H1 (cell line): ENCODE results near the gene BRMS1. TPM values are rescaled to one million over a fixed set of nuclear protein-coding genes. Genes with fewer than 3 reads are reported as not detected.

Source experiments
- CTCF ChIA-PET: fragments of 300-600 bp; sonication (Branson Sonifier 250); formaldehyde crosslinking; loops from one replicate; lab custom pipeline; 2021; ENCODE audit not compliant: partially characterized antibody; lab: Charles Lee
- POLR2A ChIA-PET: fragments of 300-600 bp; sonication (Branson Sonifier 250); formaldehyde crosslinking; loops from one replicate; lab custom pipeline; 2021; ENCODE audit warnings: inconsistent platforms; ENCODE audit not compliant: partially characterized antibody; lab: Charles Lee
- DNase-seq, 2 experiments: peaks; one replicate each; pipeline versions ENCODE4 v3.0.0 to v3.0.0-alpha.2; 2010 to 2022; ENCODE audit warnings: low spot score in 2 of 2, low read depth in 1 of 2, mixed read lengths in 1 of 2
- FAIRE-seq: peaks from 2 replicates; lab custom pipeline; 2011; peaks lifted over from hg19 to GRCh38; lab: Jason Lieb, UNC
- H2AFZ ChIP-seq: 2 replicates; pipeline ENCODE4 v1.8.1; 2012; ENCODE audit warnings: low read length, inconsistent platforms
- H2AK5ac ChIP-seq: 2 replicates; pipeline ENCODE4 v1.6.1; 2013; ENCODE audit warnings: low read depth, low read length
- H2BK120ac ChIP-seq: replicated peaks from 2 replicates; pipeline ENCODE3; 2013; ENCODE audit warnings: low read depth, low read length, inconsistent platforms
- H2BK12ac ChIP-seq: 2 replicates; pipeline ENCODE4 v1.6.1; 2013; ENCODE audit warnings: low read depth, low read length
- H2BK15ac ChIP-seq: 2 replicates; pipeline ENCODE4 v1.6.1; 2013; ENCODE audit warnings: low read length
- H2BK20ac ChIP-seq: 2 replicates; pipeline ENCODE4 v1.6.1; 2013; ENCODE audit warnings: low read length
- H2BK5ac ChIP-seq: 2 replicates; pipeline ENCODE4 v1.6.1; 2013; ENCODE audit warnings: low read depth, low read length
- H3K14ac ChIP-seq: 2 replicates; pipeline ENCODE4 v1.6.1; 2013; ENCODE audit warnings: inconsistent platforms; ENCODE audit not compliant: insufficient read length
- H3K18ac ChIP-seq: 2 replicates; pipeline ENCODE4 v1.6.1; 2013; ENCODE audit warnings: low read length; ENCODE audit errors: extremely low read depth
- H3K23ac ChIP-seq: 2 replicates; pipeline ENCODE4 v1.6.1; 2013; ENCODE audit warnings: inconsistent platforms; ENCODE audit not compliant: insufficient read length
- H3K23me2 ChIP-seq: 2 replicates; pipeline ENCODE4 v1.6.1; 2013; ENCODE audit warnings: low read depth, low read length
- H3K27ac ChIP-seq: 2 replicates; pipeline ENCODE4 v1.6.1; 2011; ENCODE audit warnings: low read depth, low read length, inconsistent platforms
- H3K27me3 ChIP-seq, 4 experiments: replicated peaks in 1 of 4; 1 replicate in 1 of 4; 2 replicates in 3 of 4; pipeline versions ENCODE4 v1.6.1 to v1.8.1; 2011 to 2013; ENCODE audit warnings: low read length in 3 of 4, mild to moderate bottlenecking in 3 of 4, inconsistent platforms in 2 of 4, mixed read lengths in 2 of 4, moderate library complexity in 1 of 4; ENCODE audit not compliant: control insufficient read depth in 3 of 4, insufficient read depth in 3 of 4; ENCODE audit errors: extremely low read depth in 1 of 4
- H3K36me3 ChIP-seq, 4 experiments: 2 replicates each; pipeline versions ENCODE4 v1.6.1 to v1.8.1; 2011 to 2013; ENCODE audit warnings: mild to moderate bottlenecking in 4 of 4, low read length in 3 of 4, moderate library complexity in 2 of 4, control low read depth in 1 of 4, inconsistent platforms in 1 of 4; ENCODE audit not compliant: insufficient read depth in 4 of 4, control insufficient read depth in 2 of 4
- H3K4ac ChIP-seq: replicated peaks from 2 replicates; pipeline ENCODE3; 2013; ENCODE audit warnings: low read length, low read depth, mixed read lengths, inconsistent platforms; ENCODE audit not compliant: insufficient read length
- H3K4me1 ChIP-seq, 4 experiments: replicated peaks in 1 of 4; 1 replicate in 1 of 4; 2 replicates in 3 of 4; pipeline versions ENCODE4 v1.6.1 to v1.8.1; 2011 to 2013; ENCODE audit warnings: low read length in 3 of 4, inconsistent platforms in 2 of 4, mixed read lengths in 1 of 4; ENCODE audit not compliant: insufficient read depth in 4 of 4, control insufficient read depth in 3 of 4
- H3K4me2 ChIP-seq, 2 experiments: 2 replicates each; pipeline versions ENCODE4 v1.6.1 to v1.8.1; 2011 to 2013; ENCODE audit warnings: low read depth in 2 of 2, low read length in 2 of 2, control low read depth in 1 of 2, inconsistent platforms in 1 of 2, mild to moderate bottlenecking in 1 of 2; ENCODE audit not compliant: insufficient read depth in 1 of 2
- H3K4me3 ChIP-seq, 4 experiments: fragments of 200-600, 300-600 bp in 1 of 4; sonication (generic), shearing (Covaris generic), sonication (Bioruptor Twin) in 1 of 4; 2 replicates each; pipeline versions ENCODE4 v1.5.1 to v1.8.1; 2011 to 2016; ENCODE audit warnings: low read length in 4 of 4, low read depth in 3 of 4, control low read depth in 2 of 4, inconsistent platforms in 2 of 4, mild to moderate bottlenecking in 2 of 4, mixed read lengths in 1 of 4, moderate library complexity in 1 of 4; ENCODE audit not compliant: insufficient read depth in 2 of 4; ENCODE audit errors: extremely low read depth in 1 of 4
- H3K56ac ChIP-seq: replicated peaks from 2 replicates; pipeline ENCODE3; 2013; ENCODE audit warnings: low read depth, mild to moderate bottlenecking, mixed read lengths, low read length, inconsistent platforms; ENCODE audit not compliant: insufficient read length
- H3K79me1 ChIP-seq: 2 replicates; pipeline ENCODE4 v1.6.1; 2013; ENCODE audit warnings: low read depth, low read length, control low read depth
- H3K79me2 ChIP-seq, 2 experiments: 2 replicates each; pipeline versions ENCODE4 v1.6.1 to v1.8.1; 2012 to 2013; ENCODE audit warnings: low read length in 2 of 2, mild to moderate bottlenecking in 2 of 2, inconsistent platforms in 1 of 2; ENCODE audit not compliant: insufficient read depth in 2 of 2, control insufficient read depth in 1 of 2
- H3K9ac ChIP-seq, 4 experiments: replicated peaks in 1 of 4; 1 replicate in 1 of 4; 2 replicates in 3 of 4; pipeline versions ENCODE4 v1.6.1 to v1.8.1; 2011 to 2013; ENCODE audit warnings: low read depth in 3 of 4, low read length in 3 of 4, control low read depth in 2 of 4, mild to moderate bottlenecking in 2 of 4, moderate library complexity in 2 of 4, inconsistent platforms in 1 of 4; ENCODE audit errors: extremely low read depth in 1 of 4
- H3K9me3 ChIP-seq, 2 experiments: 2 replicates each; pipeline versions ENCODE4 v1.6.1 to v1.8.1; 2012 to 2013; ENCODE audit warnings: mild to moderate bottlenecking in 2 of 2, moderate library complexity in 2 of 2, control low read depth in 1 of 2, inconsistent platforms in 1 of 2, low read depth in 1 of 2, low read length in 1 of 2, mixed read lengths in 1 of 2; ENCODE audit not compliant: insufficient read depth in 2 of 2
- H4K20me1 ChIP-seq, 2 experiments: replicated peaks in 1 of 2; 2 replicates each; pipeline versions ENCODE3 to v1.8.1; 2011 to 2013; ENCODE audit warnings: inconsistent platforms in 2 of 2, low read length in 2 of 2, mild to moderate bottlenecking in 1 of 2; ENCODE audit not compliant: insufficient read depth in 2 of 2, control insufficient read depth in 1 of 2
- H4K5ac ChIP-seq: 2 replicates; pipeline ENCODE4 v1.6.1; 2013; ENCODE audit warnings: low read length, low read depth, mixed read lengths, inconsistent platforms; ENCODE audit not compliant: insufficient read length
- H4K8ac ChIP-seq: 2 replicates; pipeline ENCODE4 v1.8.0; 2013; ENCODE audit warnings: mild to moderate bottlenecking, moderate library complexity, low read length, inconsistent platforms; ENCODE audit not compliant: insufficient read depth; ENCODE audit errors: extremely low read depth
- H4K91ac ChIP-seq: replicated peaks from 2 replicates; pipeline ENCODE3; 2013; ENCODE audit warnings: low read length, mixed read lengths, inconsistent platforms; ENCODE audit not compliant: insufficient read length
- JUND ChIP-seq: IDR thresholded peaks from 2 replicates; pipeline ENCODE4 v1.6.1; 2011; ENCODE audit warnings: mild to moderate bottlenecking, improper control_type of control experiment, low read length
- ZNF274 ChIP-seq: IDR thresholded peaks from 2 replicates; pipeline ENCODE4 v1.7.0; 2012; ENCODE audit warnings: low read length, borderline replicate concordance; ENCODE audit errors: extremely low read depth
- WGBS, 2 experiments: shearing (Covaris generic) in 1 of 2; methylation state at CpG; one replicate each; pipeline versions ENCODE4 v1.1.6 to v1.1.7; 2013 to 2015; ENCODE audit warnings: low lambda C conversion rate in 2 of 2, mixed read lengths in 2 of 2, inconsistent platforms in 1 of 2, low coverage in 1 of 2, missing lambda C conversion rate in 1 of 2; ENCODE audit not compliant: insufficient replicate concordance in 2 of 2, insufficient coverage in 1 of 2, insufficient read length in 1 of 2; ENCODE audit errors: extremely low coverage in 1 of 2, missing lambda C conversion rate in 1 of 2; 5-methylcytosine and 5-hydroxymethylcytosine counted together
- polyA plus RNA-seq, 7 experiments: library from polyadenylated mRNA; depleted of rRNA in 3 of 7; stranded (reverse) in 5 of 7; unstranded in 2 of 7; fragments of >200 nt in 5 of 7; fragments of 200-250 nt in 2 of 7; gene quantifications; 1 replicate in 5 of 7; 2 replicates in 1 of 7; 4 replicates in 1 of 7; pipeline versions ENCODE4 v1.2.1 to v1.2.3, GENCODE V29; 2011 to 2013; ENCODE audit warnings: missing spikeins in 2 of 7, mixed read lengths in 2 of 7
- total RNA-seq: library from RNA; stranded (reverse); fragmentation: NEBNext Ultra II Directional; extraction: Animal tissue kit (Norgen Biotek cat#: 25700); gene quantifications from 2 replicates; pipeline ENCODE4 v1.2.1, GENCODE V29; 2021

The BRMS1 gene
- total and polyA plus RNA-seq, 2 of the 8 experiments (the other 6 are each of a cell fraction or from before 2014, with no cell fraction given), result 39.2 to 46.1 TPM

GRCh38 chr11:66329165-66329673, 15.7 kb downstream of the BRMS1 start:
- Histone ChIP-seq H3K36me3 (no peaks in the 10 kb centered on the region), H3K23ac (no peak overlapping the region), H4K5ac (no peak overlapping the region), H3K79me2 (no peaks in the 10 kb centered on the region), H4K8ac (no peak overlapping the region), H3K56ac (no peak overlapping the region), H3K4ac (no peak overlapping the region), H2AK5ac (no peak overlapping the region), H3K14ac (no peak overlapping the region), H3K9ac (no peak overlapping the region), H3K79me1 (no peaks in the 10 kb centered on the region), H3K27ac (no peak overlapping the region), H3K23me2 (no peaks in the 10 kb centered on the region; the same call in 1 of the 2 replicates), H2BK15ac (peak overlapping the region; percentile 81; the same call in 1 of the 2 replicates), H2BK20ac (no peak overlapping the region), H2BK12ac (peak overlapping the region; percentile 92; the same call in 1 of the 2 replicates), H3K9me3 (no peaks in the 10 kb centered on the region), H3K4me1 (peaks cover 5 to 12% (median 8%) of the 10 kb centered on the region in 4 experiments; a peak in 6 of 7 replicates), H4K91ac (no peak overlapping the region), H2BK120ac (no peak overlapping the region), H3K18ac (no peak overlapping the region), H3K4me3 (no peak overlapping the region), H4K20me1 (no peaks in the 10 kb centered on the region), H3K27me3 (peaks cover 0 to 7% (median 5%) of the 10 kb centered on the region in 4 experiments; a peak in 2 of 7 replicates), H2BK5ac (0 out of 2 replicates have a peak overlapping the region, but pooled peaks have one; percentile 71), H3K4me2 (0 out of 4 replicates have a peak overlapping the region, but pooled peaks of 1 of the 2 experiments have one; percentile 4), H2AFZ (no peak overlapping the region)
- TF ChIP-seq ZNF274, result no peak
- TF ChIP-seq JUND, result no peak
- WGBS, 2 experiments, result 89% methylated on average over 3 of the region's 3 CpGs; no CpG with 5 or more reads in 1 of the 2 experiments
- CTCF ChIA-PET, result interaction anchor here (0.7 to 8.7 kb wide), 16 partner anchors 10 to 152 kb away, joined by 3 to 242 read pairs (median 4); partner anchors contain the start of genes BRMS1 and CD248
- POLR2A ChIA-PET, result interaction anchor here (1.0 to 8.5 kb wide), 5 partner anchors 12 to 32 kb away, joined by 5 to 61 read pairs (median 19); partner anchors contain the start of genes B4GAT1, BRMS1 and CD248
- DNase-seq (no peak), FAIRE-seq (no peak)
